Memory B cell (primary cell): Measurements from ENCODE around the gene CC2D1A.
A peak's percentile ranks its signal among the peaks of the same experiment; 100 is the strongest.
"Not testable (repeated sequence)": the region's sequence is repeated elsewhere in the genome, so short reads cannot be mapped to it uniquely, and the experiment has no call there.

ENCODE experiments used
- ATAC-seq: fragments of 150-1000 bp; cut with Tn5 transposase; 2 replicates; pipeline ENCODE4 v1.10.0; 2021; ENCODE audit warnings: low read depth, mild to moderate bottlenecking, moderate library complexity
- DNase-seq, 2 donors: peaks; one replicate each; pipeline ENCODE4 v3.0.0; 2022; ENCODE audit warnings: low spot score in 2 of 2
- H3K27ac Mint-ChIP-seq: one replicate; pipeline ENCODE4 v1.8.0; 2022; ENCODE audit warnings: mild to moderate bottlenecking, moderate library complexity, mixed read lengths
- H3K27me3 Mint-ChIP-seq: one replicate; pipeline ENCODE4 v1.8.0; 2022; ENCODE audit warnings: mixed read lengths
- H3K36me3 Mint-ChIP-seq: one replicate; pipeline ENCODE4 v1.8.0; 2022; ENCODE audit warnings: mild to moderate bottlenecking, mixed read lengths
- H3K4me1 Mint-ChIP-seq: one replicate; pipeline ENCODE4 v1.8.0; 2022; ENCODE audit warnings: mixed read lengths
- H3K4me3 Mint-ChIP-seq: one replicate; pipeline ENCODE4 v1.8.0; 2022; ENCODE audit warnings: mild to moderate bottlenecking, moderate library complexity, mixed read lengths
- H3K9me3 Mint-ChIP-seq: one replicate; pipeline ENCODE4 v1.8.0; 2022; ENCODE audit warnings: mixed read lengths

The CC2D1A gene

GRCh38 chr19:13962699-13963602 lies 57.0 kb downstream of the CC2D1A start:
- no peak overlapping the region for H3K4me3 Mint-ChIP-seq
- H3K4me1 Mint-ChIP-seq, result no peaks in the 10 kb centered on the region
- no peaks in the 10 kb centered on the region for H3K27me3 Mint-ChIP-seq
- peaks cover 11% of the 10 kb centered on the region for H3K36me3 Mint-ChIP-seq
- H3K9me3 Mint-ChIP-seq, result no peaks in the 10 kb centered on the region
- ATAC-seq, result no peak
- DNase-seq, result no peak
- H3K27ac Mint-ChIP-seq, result no peak overlapping the region

GRCh38 chr19:13963603-13964105 lies 57.7 kb downstream of the CC2D1A start:
- Mint-ChIP-seq H3K27ac (no peak overlapping the region), H3K36me3 (peaks cover 12% of the 10 kb centered on the region), H3K27me3 (no peaks in the 10 kb centered on the region), H3K4me1 (no peaks in the 10 kb centered on the region), H3K4me3 (no peak overlapping the region), H3K9me3 (no peaks in the 10 kb centered on the region)
- DNase-seq, result no peak
- ATAC-seq, result no peak

- H3K4me3 Mint-ChIP-seq, result no peak overlapping the region
- peaks cover 20% of the 10 kb centered on the region for H3K36me3 Mint-ChIP-seq
- DNase-seq (no peak), ATAC-seq (no peak)
- no peaks in the 10 kb centered on the region for H3K9me3 Mint-ChIP-seq
- H3K4me1 Mint-ChIP-seq, result no peaks in the 10 kb centered on the region
- H3K27ac Mint-ChIP-seq, result peak overlapping the region; percentile 24
- H3K27me3 Mint-ChIP-seq, result no peaks in the 10 kb centered on the region
These were observed 58.8 kb downstream of the CC2D1A start for GRCh38 chr19:13964776-13965175.

GRCh38 chr19:13965377-13965896 lies 59.4 kb downstream of the CC2D1A start:
- peak overlapping the region; percentile 24 for H3K27ac Mint-ChIP-seq
- H3K27me3 Mint-ChIP-seq, result no peaks in the 10 kb centered on the region
- no peak for ATAC-seq
- peaks cover 20% of the 10 kb centered on the region for H3K36me3 Mint-ChIP-seq
- no peak for DNase-seq
- H3K9me3 Mint-ChIP-seq, result no peaks in the 10 kb centered on the region
- no peak overlapping the region for H3K4me3 Mint-ChIP-seq
- no peaks in the 10 kb centered on the region for H3K4me1 Mint-ChIP-seq

- Mint-ChIP-seq H3K4me1 (no peaks in the 10 kb centered on the region), H3K27me3 (no peaks in the 10 kb centered on the region), H3K36me3 (peaks cover 19% of the 10 kb centered on the region), H3K4me3 (no peak overlapping the region), H3K27ac (no peak overlapping the region), H3K9me3 (no peaks in the 10 kb centered on the region)
- ATAC-seq (no peak), DNase-seq (no peak)
These were observed 60.1 kb downstream of the CC2D1A start for GRCh38 chr19:13965926-13966683.

GRCh38 chr19:13966684-13967128 lies 60.7 kb downstream of the CC2D1A start:
- H3K9me3 Mint-ChIP-seq, result no peaks in the 10 kb centered on the region
- H3K27me3 Mint-ChIP-seq, result no peaks in the 10 kb centered on the region
- no peak overlapping the region for H3K27ac Mint-ChIP-seq
- no peak overlapping the region for H3K4me3 Mint-ChIP-seq
- no peaks in the 10 kb centered on the region for H3K4me1 Mint-ChIP-seq
- ATAC-seq, result no peak
- no peak for DNase-seq
- H3K36me3 Mint-ChIP-seq, result peaks cover 15% of the 10 kb centered on the region

- H3K9me3 Mint-ChIP-seq, H3K27me3 Mint-ChIP-seq, H3K27ac Mint-ChIP-seq, H3K4me3 Mint-ChIP-seq, ATAC-seq, H3K4me1 Mint-ChIP-seq, DNase-seq: not testable (repeated sequence)
- H3K36me3 Mint-ChIP-seq, result peaks cover 16% of the 10 kb centered on the region
These were observed 61.2 kb downstream of the CC2D1A start for GRCh38 chr19:13967206-13967605.

- Mint-ChIP-seq H3K9me3 (no peaks in the 10 kb centered on the region), H3K27me3 (no peaks in the 10 kb centered on the region), H3K27ac (no peak overlapping the region), H3K4me1 (no peaks in the 10 kb centered on the region), H3K4me3 (no peak overlapping the region), H3K36me3 (peaks cover 17% of the 10 kb centered on the region)
- DNase-seq, result no peak
- ATAC-seq, result no peak
These were observed 62.5 kb downstream of the CC2D1A start for GRCh38 chr19:13968383-13968935.

GRCh38 chr19:13968999-13969398 lies 63.0 kb downstream of the CC2D1A start:
- H3K9me3 Mint-ChIP-seq, result no peaks in the 10 kb centered on the region
- H3K27ac Mint-ChIP-seq, result no peak overlapping the region
- H3K27me3 Mint-ChIP-seq, result no peaks in the 10 kb centered on the region
- peaks cover 18% of the 10 kb centered on the region for H3K36me3 Mint-ChIP-seq
- DNase-seq (no peak), ATAC-seq (no peak)
- H3K4me3 Mint-ChIP-seq, result no peak overlapping the region
- peaks cover 2% of the 10 kb centered on the region for H3K4me1 Mint-ChIP-seq

GRCh38 chr19:13969897-13970296 lies 63.9 kb downstream of the CC2D1A start:
- DNase-seq (no peak), ATAC-seq (no peak)
- Mint-ChIP-seq H3K4me3 (no peak overlapping the region), H3K36me3 (peaks cover 20% of the 10 kb centered on the region), H3K9me3 (no peaks in the 10 kb centered on the region), H3K4me1 (peaks cover 6% of the 10 kb centered on the region), H3K27ac (no peak overlapping the region), H3K27me3 (no peaks in the 10 kb centered on the region)

- not testable (repeated sequence) for H3K27me3 Mint-ChIP-seq, ATAC-seq, H3K4me3 Mint-ChIP-seq, DNase-seq, H3K9me3 Mint-ChIP-seq, H3K27ac Mint-ChIP-seq
- peaks cover 19% of the 10 kb centered on the region for H3K36me3 Mint-ChIP-seq
- peaks cover 11% of the 10 kb centered on the region for H3K4me1 Mint-ChIP-seq
These were observed 65.9 kb downstream of the CC2D1A start for GRCh38 chr19:13971868-13972267.

- Mint-ChIP-seq H3K9me3 (no peaks in the 10 kb centered on the region), H3K27ac (no peak overlapping the region), H3K4me1 (peaks cover 11% of the 10 kb centered on the region), H3K36me3 (peaks cover 17% of the 10 kb centered on the region), H3K27me3 (no peaks in the 10 kb centered on the region), H3K4me3 (no peak overlapping the region)
- ATAC-seq (no peak), DNase-seq (no peak)
These were observed 66.6 kb downstream of the CC2D1A start for GRCh38 chr19:13972368-13973155.

GRCh38 chr19:13973479-13973878 lies 67.5 kb downstream of the CC2D1A start:
- H3K27me3 Mint-ChIP-seq, ATAC-seq, H3K27ac Mint-ChIP-seq, H3K4me3 Mint-ChIP-seq, H3K9me3 Mint-ChIP-seq, DNase-seq: not testable (repeated sequence)
- H3K36me3 Mint-ChIP-seq, result peaks cover 17% of the 10 kb centered on the region
- H3K4me1 Mint-ChIP-seq, result peaks cover 13% of the 10 kb centered on the region
